Measurements from ENCODE around the gene TFR2. TPM values are rescaled to one million over a fixed set of nuclear protein-coding genes. Genes with fewer than 3 reads are reported as not detected.
A peak's percentile ranks its signal among the peaks of the same experiment; 100 is the strongest.

TFR2 gene
- total RNA-seq, 1 experiment from 2014 or later = 11.8 TPM

DNA sequence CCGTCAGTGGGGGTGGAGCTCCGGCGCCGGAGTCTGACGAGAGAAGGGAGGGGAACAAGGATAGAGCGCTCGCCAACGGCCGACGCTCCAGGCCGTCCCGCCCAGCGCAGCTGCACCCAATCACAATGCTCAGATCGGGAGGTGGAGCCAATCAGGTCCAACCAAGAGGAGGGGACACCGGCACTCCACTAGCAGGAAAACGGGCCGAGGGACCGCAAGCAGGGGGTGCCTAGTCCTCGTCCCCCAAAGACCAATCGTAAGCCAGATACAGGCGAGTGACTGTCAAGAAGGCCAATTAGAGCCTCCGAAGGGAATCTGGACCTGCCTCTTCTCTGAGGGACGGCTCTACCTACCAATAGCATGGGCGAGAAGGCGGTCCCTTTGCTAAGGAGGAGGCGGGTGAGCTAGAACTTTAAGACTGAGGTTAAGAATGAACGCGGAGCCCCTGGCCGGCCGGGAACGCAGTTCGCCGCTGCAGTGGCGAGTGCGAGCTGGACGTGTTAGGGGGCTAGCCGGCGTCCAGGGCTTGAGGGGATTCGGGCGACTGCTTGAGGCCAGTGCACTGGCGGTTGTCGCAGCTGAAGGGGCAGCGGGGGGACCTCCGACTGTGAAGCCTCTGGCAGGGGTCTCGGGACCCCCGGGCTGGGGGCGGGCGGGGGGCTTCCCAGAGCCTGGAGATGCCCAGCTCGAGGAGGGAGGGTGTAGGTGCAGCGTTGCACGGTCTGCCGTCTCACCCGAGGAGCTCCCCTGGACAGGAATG is 54.9 kb downstream of the TFR2 start, which contains the start of gene FBXO24:
FBXO24 (plus strand) TSS at position 63 of the 760 bp plus-strand sequence; CDS start at position 361, 298 bp downstream.
- H2AFZ ChIP-seq (ENCODE audit: low read depth, low read length, poor library complexity, severe bottlenecking) = no peak within 1 kb of the TSS

DNA sequence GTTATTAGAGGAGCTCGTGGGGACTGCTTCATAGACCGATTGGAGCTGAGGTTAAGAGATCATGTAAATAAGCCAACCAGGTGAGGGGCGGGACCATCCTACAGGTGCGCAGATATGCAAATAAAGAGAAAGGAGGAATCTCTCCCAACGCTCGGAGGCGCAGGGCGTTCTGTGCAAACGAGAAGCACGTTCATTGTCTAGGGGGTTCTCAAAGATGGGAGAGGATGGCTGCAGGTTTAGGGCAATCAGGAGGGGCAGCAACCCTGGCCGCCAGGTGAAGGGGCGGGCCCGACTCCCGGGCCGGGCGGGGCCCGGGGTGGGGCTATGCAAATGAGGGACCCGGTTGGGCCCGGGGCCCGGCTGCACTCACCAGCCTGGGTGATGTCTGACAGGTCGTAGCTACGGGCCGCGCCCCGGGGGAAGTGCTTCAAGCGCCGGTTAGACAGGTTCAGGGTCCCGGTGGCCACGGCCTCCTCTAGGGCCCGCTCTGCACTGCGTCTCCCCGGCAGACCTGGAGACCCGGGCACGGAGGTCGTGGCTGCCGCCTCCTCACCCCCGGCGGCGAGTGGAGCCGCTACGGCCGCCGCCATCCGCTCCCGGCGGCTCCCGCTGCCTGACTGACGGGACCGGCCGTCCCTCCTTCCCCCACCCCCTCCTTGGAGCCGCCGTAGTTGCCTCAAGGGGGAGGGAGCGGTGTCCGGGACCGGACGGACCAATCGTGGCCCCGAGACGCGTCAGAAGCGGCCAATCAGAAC is 55.7 kb downstream of the TFR2 start, which contains the start of gene LRCH4:
LRCH4 (minus strand) TSS at position 619 of the 755 bp plus-strand sequence; CDS start at position 590, 29 bp downstream.
- H3K36me3 ChIP-seq (ENCODE audit: control insufficient read depth in 1 of 2, insufficient read depth in 2 of 2, low read length in 2 of 2) = peaks cover 3 to 6% of the 10 kb centered on the region in 2 experiments; a peak in 2 of 4 replicates
- H3K9ac ChIP-seq (ENCODE audit: low read length) = peak within 1 kb of the TSS; percentile 91
- H3K27me3 ChIP-seq (ENCODE audit: insufficient read depth, low read length) = no peaks in the 10 kb centered on the region
- peak within 1 kb of the TSS; percentile 71 to 87 for H3K4me3 ChIP-seq (replicated peaks in 1 of 2; ENCODE audit: low read depth in 1 of 2, low read length in 2 of 2)
- no peak for DNase-seq (ENCODE audit: low read depth, low spot score)
- BruUV-seq (replicated peaks) = no TSS peak
- no peaks in the 10 kb centered on the region for H3K9me2 ChIP-seq (ENCODE audit: insufficient read depth)
- peak within 1 kb of the TSS; percentile 88 for H3K4me2 ChIP-seq (ENCODE audit: low read length)
- H2AFZ ChIP-seq (ENCODE audit: low read depth, low read length, poor library complexity, severe bottlenecking) = no peak within 1 kb of the TSS
- ATAC-seq = peak; percentile 57
- POLR2A ChIA-PET = interaction anchor here (0.6 to 2.3 kb wide), 29 partner anchors 9 to 157 kb away, joined by 3 to 23 read pairs (median 4); partner anchors contain the start of genes AGFG2, MEPCE, MOSPD3 and PCOLCE
- peaks cover 11% of the 10 kb centered on the region; the same call in 1 of the 2 replicates for H3K79me2 ChIP-seq (ENCODE audit: insufficient read depth, low read length)
- RAD21 ChIA-PET (ENCODE audit: low non-redundant PET in 1 of 2, low total read pairs in 2 of 2, uncharacterized antibody in 2 of 2, unreplicated experiment in 2 of 2) = interaction anchor here (0.6 to 1.3 kb wide), 4 partner anchors 26 to 143 kb away, joined by 3 to 5 read pairs (median 3); partner anchors contain the start of gene MOSPD3 (in 1 of the 2)
- H4K20me1 ChIP-seq (ENCODE audit: insufficient read depth) = no peaks in the 10 kb centered on the region
- peaks cover 2 to 22% of the 10 kb centered on the region in 2 experiments; a peak in 3 of 4 replicates for H3K4me1 ChIP-seq (ENCODE audit: control insufficient read depth in 1 of 2, insufficient read depth in 2 of 2, low read length in 2 of 2)
- intact Hi-C loops (cut with micrococcal nuclease) = no loop called here
- H3K27ac ChIP-seq (ENCODE audit: low read depth, low read length) = peak within 1 kb of the TSS; percentile 97
- CTCF ChIA-PET = interaction anchor here (0.7 to 2.9 kb wide), 14 partner anchors 15 to 492 kb away, joined by 3 to 12 read pairs (median 4); partner anchors contain the start of genes AGFG2, MOSPD3, PCOLCE and POP7
- no peaks in the 10 kb centered on the region for H3K9me3 ChIP-seq (ENCODE audit: control insufficient read depth in 1 of 2, insufficient read depth in 1 of 2, low read depth in 1 of 2, low read length in 2 of 2)
- TF ChIP-seq FOSL1 (IDR thresholded peaks at IDR 0.05; ENCODE audit: low read depth) (no peak), POLR2AphosphoS5 (IDR thresholded peaks at IDR 0.05; ENCODE audit: low read depth, low read length) (peak; percentile 89), RAD21 (IDR thresholded peaks at IDR 0.05; ENCODE audit: low read depth) (no peak), ELF1 (IDR thresholded peaks at IDR 0.05; ENCODE audit: borderline replicate concordance, low read depth) (no peak)
- TF ChIP-seq, protein P1, sequence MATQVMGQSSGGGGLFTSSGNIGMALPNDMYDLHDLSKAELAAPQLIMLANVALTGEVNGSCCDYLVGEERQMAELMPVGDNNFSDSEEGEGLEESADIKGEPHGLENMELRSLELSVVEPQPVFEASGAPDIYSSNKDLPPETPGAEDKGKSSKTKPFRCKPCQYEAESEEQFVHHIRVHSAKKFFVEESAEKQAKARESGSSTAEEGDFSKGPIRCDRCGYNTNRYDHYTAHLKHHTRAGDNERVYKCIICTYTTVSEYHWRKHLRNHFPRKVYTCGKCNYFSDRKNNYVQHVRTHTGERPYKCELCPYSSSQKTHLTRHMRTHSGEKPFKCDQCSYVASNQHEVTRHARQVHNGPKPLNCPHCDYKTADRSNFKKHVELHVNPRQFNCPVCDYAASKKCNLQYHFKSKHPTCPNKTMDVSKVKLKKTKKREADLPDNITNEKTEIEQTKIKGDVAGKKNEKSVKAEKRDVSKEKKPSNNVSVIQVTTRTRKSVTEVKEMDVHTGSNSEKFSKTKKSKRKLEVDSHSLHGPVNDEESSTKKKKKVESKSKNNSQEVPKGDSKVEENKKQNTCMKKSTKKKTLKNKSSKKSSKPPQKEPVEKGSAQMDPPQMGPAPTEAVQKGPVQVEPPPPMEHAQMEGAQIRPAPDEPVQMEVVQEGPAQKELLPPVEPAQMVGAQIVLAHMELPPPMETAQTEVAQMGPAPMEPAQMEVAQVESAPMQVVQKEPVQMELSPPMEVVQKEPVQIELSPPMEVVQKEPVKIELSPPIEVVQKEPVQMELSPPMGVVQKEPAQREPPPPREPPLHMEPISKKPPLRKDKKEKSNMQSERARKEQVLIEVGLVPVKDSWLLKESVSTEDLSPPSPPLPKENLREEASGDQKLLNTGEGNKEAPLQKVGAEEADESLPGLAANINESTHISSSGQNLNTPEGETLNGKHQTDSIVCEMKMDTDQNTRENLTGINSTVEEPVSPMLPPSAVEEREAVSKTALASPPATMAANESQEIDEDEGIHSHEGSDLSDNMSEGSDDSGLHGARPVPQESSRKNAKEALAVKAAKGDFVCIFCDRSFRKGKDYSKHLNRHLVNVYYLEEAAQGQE (IDR thresholded peaks at IDR 0.05; ENCODE audit: low read depth) = no peak
- TF ChIP-seq, protein P2, sequence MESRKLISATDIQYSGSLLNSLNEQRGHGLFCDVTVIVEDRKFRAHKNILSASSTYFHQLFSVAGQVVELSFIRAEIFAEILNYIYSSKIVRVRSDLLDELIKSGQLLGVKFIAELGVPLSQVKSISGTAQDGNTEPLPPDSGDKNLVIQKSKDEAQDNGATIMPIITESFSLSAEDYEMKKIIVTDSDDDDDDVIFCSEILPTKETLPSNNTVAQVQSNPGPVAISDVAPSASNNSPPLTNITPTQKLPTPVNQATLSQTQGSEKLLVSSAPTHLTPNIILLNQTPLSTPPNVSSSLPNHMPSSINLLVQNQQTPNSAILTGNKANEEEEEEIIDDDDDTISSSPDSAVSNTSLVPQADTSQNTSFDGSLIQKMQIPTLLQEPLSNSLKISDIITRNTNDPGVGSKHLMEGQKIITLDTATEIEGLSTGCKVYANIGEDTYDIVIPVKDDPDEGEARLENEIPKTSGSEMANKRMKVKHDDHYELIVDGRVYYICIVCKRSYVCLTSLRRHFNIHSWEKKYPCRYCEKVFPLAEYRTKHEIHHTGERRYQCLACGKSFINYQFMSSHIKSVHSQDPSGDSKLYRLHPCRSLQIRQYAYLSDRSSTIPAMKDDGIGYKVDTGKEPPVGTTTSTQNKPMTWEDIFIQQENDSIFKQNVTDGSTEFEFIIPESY (IDR thresholded peaks at IDR 0.05; ENCODE audit: extremely low read depth, insufficient replicate concordance, low read length) = peak; percentile 86

More for the DNA sequence above, 54.9 kb downstream of the TFR2 start, which contains the start of gene FBXO24:
- ATAC-seq (peak; percentile 87), DNase-seq (ENCODE audit: low read depth, low spot score) (peak; percentile 99)
- no TSS peak for BruUV-seq (replicated peaks)
- H3K36me3 ChIP-seq (ENCODE audit: control insufficient read depth in 1 of 2, insufficient read depth in 2 of 2, low read length in 2 of 2) = peaks cover 3 to 4% of the 10 kb centered on the region in 2 experiments; a peak in 2 of 4 replicates
- intact Hi-C loops (cut with micrococcal nuclease) = no loop called here
- ChIA-PET POLR2A (interaction anchor here (0.6 to 2.3 kb wide), 29 partner anchors 10 to 157 kb away, joined by 3 to 23 read pairs (median 4); partner anchors contain the start of genes AGFG2, MEPCE, MOSPD3 and PCOLCE), RAD21 (ENCODE audit: low non-redundant PET in 1 of 2, low total read pairs in 2 of 2, uncharacterized antibody in 2 of 2, unreplicated experiment in 2 of 2) (interaction anchor here (0.6 to 1.3 kb wide), 6 partner anchors 26 to 303 kb away, joined by 3 to 5 read pairs (median 3); partner anchors contain the start of genes MOSPD3 (in 1 of the 2) and UFSP1 (in 1 of the 2)), CTCF (interaction anchor here (0.7 to 2.9 kb wide), 16 partner anchors 15 to 557 kb away, joined by 3 to 12 read pairs (median 4); partner anchors contain the start of genes AGFG2, MOSPD3, PCOLCE and POP7)
- H3K4me3 ChIP-seq (replicated peaks in 1 of 2; ENCODE audit: low read depth in 1 of 2, low read length in 2 of 2) = peak within 1 kb of the TSS; percentile 71 to 87
- peak within 1 kb of the TSS; percentile 91 for H3K9ac ChIP-seq (ENCODE audit: low read length)
- H3K79me2 ChIP-seq (ENCODE audit: insufficient read depth, low read length) = peaks cover 11% of the 10 kb centered on the region; the same call in 1 of the 2 replicates
- H4K20me1 ChIP-seq (ENCODE audit: insufficient read depth) = no peaks in the 10 kb centered on the region
- H3K4me2 ChIP-seq (ENCODE audit: low read length) = peak within 1 kb of the TSS; percentile 88
- H3K4me1 ChIP-seq (ENCODE audit: control insufficient read depth in 1 of 2, insufficient read depth in 2 of 2, low read length in 2 of 2) = peaks cover 2 to 22% of the 10 kb centered on the region in 2 experiments; a peak in 3 of 4 replicates
- no peaks in the 10 kb centered on the region for H3K9me3 ChIP-seq (ENCODE audit: control insufficient read depth in 1 of 2, insufficient read depth in 1 of 2, low read depth in 1 of 2, low read length in 2 of 2)
- H3K27me3 ChIP-seq (ENCODE audit: insufficient read depth, low read length) = no peaks in the 10 kb centered on the region
- no peak for TF ChIP-seq CEBPB (IDR thresholded peaks at IDR 0.05; ENCODE audit: low read depth)
- TF ChIP-seq EZH2 (IDR thresholded peaks at IDR 0.05) = no peak
- TF ChIP-seq POLR2AphosphoS5 (IDR thresholded peaks at IDR 0.05; ENCODE audit: low read depth, low read length) = peak; percentile 69
- TF ChIP-seq POLR2A (IDR thresholded peaks at IDR 0.05; ENCODE audit: borderline replicate concordance, extremely low read depth, insufficient read depth, insufficient read length) = no peak
- no peaks in the 10 kb centered on the region for H3K9me2 ChIP-seq (ENCODE audit: insufficient read depth)
- H3K27ac ChIP-seq (ENCODE audit: low read depth, low read length) = peak within 1 kb of the TSS; percentile 97

Data from HCT116 (cell line).